ENCODE results near the gene LENG8.
A peak's percentile ranks its signal among the peaks of the same experiment; 100 is the strongest.

Gene LENG8

GRCh38 chr19:54454781-54455675, 6.0 kb downstream of the LENG8 start:
- Histone ChIP-seq H3K27ac (ENCODE audit: poor library complexity, severe bottlenecking) (no peak overlapping the region), H3K27me3 (ENCODE audit: insufficient read depth, poor library complexity, severe bottlenecking) (no peaks in the 10 kb centered on the region), H3K4me1 (ENCODE audit: insufficient read depth, poor library complexity, severe bottlenecking) (peaks cover 6% of the 10 kb centered on the region), H3K4me3 (ENCODE audit: severe bottlenecking) (no peak overlapping the region), H3K36me3 (ENCODE audit: low read depth) (peaks cover 89% of the 10 kb centered on the region), H3K9me3 (ENCODE audit: severe bottlenecking) (no peaks in the 10 kb centered on the region)
- TF ChIP-seq CTCF (IDR thresholded peaks at IDR 0.05; ENCODE audit: poor library complexity, severe bottlenecking) = no peak
- ATAC-seq (ENCODE audit: low read depth) (no peak), DNase-seq (ENCODE audit: low spot score) (peak; percentile 65)

GRCh38 chr19:54455786-54456422, 6.9 kb downstream of the LENG8 start:
- TF ChIP-seq CTCF (IDR thresholded peaks at IDR 0.05; ENCODE audit: poor library complexity, severe bottlenecking) = no peak
- peaks cover 89% of the 10 kb centered on the region for H3K36me3 ChIP-seq (ENCODE audit: low read depth)

GRCh38 chr19:54456423-54457373, 7.7 kb downstream of the LENG8 start:
- no peaks in the 10 kb centered on the region for H3K4me1 ChIP-seq (ENCODE audit: insufficient read depth, poor library complexity, severe bottlenecking)
- no peak for TF ChIP-seq CTCF (IDR thresholded peaks at IDR 0.05; ENCODE audit: poor library complexity, severe bottlenecking)
- ATAC-seq (ENCODE audit: low read depth) (no peak), DNase-seq (ENCODE audit: low spot score) (no peak)
- H3K27me3 ChIP-seq (ENCODE audit: insufficient read depth, poor library complexity, severe bottlenecking) = no peaks in the 10 kb centered on the region
- H3K27ac ChIP-seq (ENCODE audit: poor library complexity, severe bottlenecking) = no peak overlapping the region
- no peaks in the 10 kb centered on the region for H3K9me3 ChIP-seq (ENCODE audit: severe bottlenecking)
- H3K36me3 ChIP-seq (ENCODE audit: low read depth) = peaks cover 89% of the 10 kb centered on the region
- H3K4me3 ChIP-seq (ENCODE audit: severe bottlenecking) = no peak overlapping the region

More at GRCh38 chr19:54455786-54456422, 6.9 kb downstream of the LENG8 start:
- no peak for DNase-seq (ENCODE audit: low spot score)
- Histone ChIP-seq H3K4me3 (ENCODE audit: severe bottlenecking) (no peak overlapping the region), H3K27ac (ENCODE audit: poor library complexity, severe bottlenecking) (no peak overlapping the region), H3K4me1 (ENCODE audit: insufficient read depth, poor library complexity, severe bottlenecking) (peaks cover 3% of the 10 kb centered on the region), H3K9me3 (ENCODE audit: severe bottlenecking) (no peaks in the 10 kb centered on the region), H3K27me3 (ENCODE audit: insufficient read depth, poor library complexity, severe bottlenecking) (no peaks in the 10 kb centered on the region)
- ATAC-seq (ENCODE audit: low read depth) = no peak

GRCh38 chr19:54457773-54458647, 9.0 kb downstream of the LENG8 start:
- no peak for ATAC-seq (ENCODE audit: low read depth)
- no peak for TF ChIP-seq CTCF (IDR thresholded peaks at IDR 0.05; ENCODE audit: poor library complexity, severe bottlenecking)
- Histone ChIP-seq H3K4me3 (ENCODE audit: severe bottlenecking) (no peak overlapping the region), H3K4me1 (ENCODE audit: insufficient read depth, poor library complexity, severe bottlenecking) (no peaks in the 10 kb centered on the region), H3K27ac (ENCODE audit: poor library complexity, severe bottlenecking) (no peak overlapping the region), H3K36me3 (ENCODE audit: low read depth) (peaks cover 79% of the 10 kb centered on the region), H3K9me3 (ENCODE audit: severe bottlenecking) (no peaks in the 10 kb centered on the region), H3K27me3 (ENCODE audit: insufficient read depth, poor library complexity, severe bottlenecking) (no peaks in the 10 kb centered on the region)
- no peak for DNase-seq (ENCODE audit: low spot score)

Measured in RWPE2 (cell line).